Measurements from ENCODE around the gene ADGRB2.

Gene ADGRB2

GRCh38 chr1:31795801-31796621 is 31.9 kb upstream of the ADGRB2 start:
- no peak for DNase-seq

- DNase-seq = no peak
These were observed 31.0 kb upstream of the ADGRB2 start for GRCh38 chr1:31795096-31795675.

- no peak for DNase-seq
These were observed 29.6 kb upstream of the ADGRB2 start for GRCh38 chr1:31793586-31794285.

GRCh38 chr1:31793086-31793485 is 28.9 kb upstream of the ADGRB2 start:
- DNase-seq = no peak

- DNase-seq = no peak
These were observed 28.4 kb upstream of the ADGRB2 start for GRCh38 chr1:31792541-31792940.

- DNase-seq = no peak
These were observed 28.0 kb upstream of the ADGRB2 start for GRCh38 chr1:31792116-31792515.

- DNase-seq = no peak
These were observed 27.2 kb upstream of the ADGRB2 start for GRCh38 chr1:31791131-31791858.

- DNase-seq = no peak
These were observed 26.5 kb upstream of the ADGRB2 start for GRCh38 chr1:31790641-31791091.

- no peak for DNase-seq
These were observed 26.0 kb upstream of the ADGRB2 start for GRCh38 chr1:31790140-31790539.

GRCh38 chr1:31789259-31790065 is 25.3 kb upstream of the ADGRB2 start:
- peak; percentile 98 for DNase-seq

- no peak for DNase-seq
These were observed 24.7 kb upstream of the ADGRB2 start for GRCh38 chr1:31788825-31789256.

GRCh38 chr1:31788138-31788824 is 24.1 kb upstream of the ADGRB2 start:
- peak; percentile 92 for DNase-seq

- no peak for DNase-seq
These were observed 23.6 kb upstream of the ADGRB2 start for GRCh38 chr1:31787786-31788137.

GRCh38 chr1:31787261-31787660 is 23.1 kb upstream of the ADGRB2 start:
- DNase-seq = no peak

GRCh38 chr1:31786366-31787060 is 22.4 kb upstream of the ADGRB2 start:
- no peak for DNase-seq

GRCh38 chr1:31785947-31786290 is 21.8 kb upstream of the ADGRB2 start:
- no peak for DNase-seq

- no peak for DNase-seq
These were observed 21.1 kb upstream of the ADGRB2 start for GRCh38 chr1:31785020-31785946.

- no peak for DNase-seq
These were observed 20.3 kb upstream of the ADGRB2 start for GRCh38 chr1:31784356-31785019.

GRCh38 chr1:31783846-31784245 is 19.7 kb upstream of the ADGRB2 start:
- no peak for DNase-seq

Data from activated naive CD4-positive, alpha-beta T cell treated with Interleukin-2 at 50 U/mL for 16 hours (primary cell).